ENCODE data around the gene ACER3. TPM values are rescaled to one million over a fixed set of nuclear protein-coding genes. Genes with fewer than 3 reads are reported as not detected.

Gene ACER3
- total RNA-seq, 1 experiment from 2014 or later, result 31.0 TPM

DNA sequence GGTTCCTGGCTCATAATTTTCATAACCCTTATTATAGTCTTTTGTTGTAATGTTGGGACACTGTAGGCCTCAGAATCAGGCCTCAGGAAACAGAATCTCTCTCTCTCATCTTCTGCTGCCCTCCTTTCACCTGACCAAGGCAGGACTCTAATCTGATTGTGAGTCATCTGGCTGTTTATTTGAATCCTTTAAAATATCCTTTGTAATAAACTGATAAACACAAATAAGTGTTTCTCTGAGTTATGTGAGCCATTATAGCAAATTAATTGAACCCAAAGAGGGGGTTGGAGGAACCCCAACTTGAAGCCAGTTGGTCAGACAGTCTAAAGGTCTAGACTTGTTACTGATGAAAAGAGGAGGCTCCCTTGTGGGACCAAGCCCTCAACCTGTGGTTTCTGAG, 30.6 kb downstream of the ACER3 start:
- ChIA-PET POLR2A (ENCODE audit: low non-redundant PET) (no interaction called here), CTCF (interaction anchor here (1.2 kb wide), 1 partner anchor 28 kb away, joined by 3 read pairs; no protein-coding TSS in a partner anchor)
- TF ChIP-seq EZH2 (IDR thresholded peaks at IDR 0.05; ENCODE audit: borderline replicate concordance, low read depth, low read length, poor library complexity, severe bottlenecking), result no peak
- TF ChIP-seq, protein P1, sequence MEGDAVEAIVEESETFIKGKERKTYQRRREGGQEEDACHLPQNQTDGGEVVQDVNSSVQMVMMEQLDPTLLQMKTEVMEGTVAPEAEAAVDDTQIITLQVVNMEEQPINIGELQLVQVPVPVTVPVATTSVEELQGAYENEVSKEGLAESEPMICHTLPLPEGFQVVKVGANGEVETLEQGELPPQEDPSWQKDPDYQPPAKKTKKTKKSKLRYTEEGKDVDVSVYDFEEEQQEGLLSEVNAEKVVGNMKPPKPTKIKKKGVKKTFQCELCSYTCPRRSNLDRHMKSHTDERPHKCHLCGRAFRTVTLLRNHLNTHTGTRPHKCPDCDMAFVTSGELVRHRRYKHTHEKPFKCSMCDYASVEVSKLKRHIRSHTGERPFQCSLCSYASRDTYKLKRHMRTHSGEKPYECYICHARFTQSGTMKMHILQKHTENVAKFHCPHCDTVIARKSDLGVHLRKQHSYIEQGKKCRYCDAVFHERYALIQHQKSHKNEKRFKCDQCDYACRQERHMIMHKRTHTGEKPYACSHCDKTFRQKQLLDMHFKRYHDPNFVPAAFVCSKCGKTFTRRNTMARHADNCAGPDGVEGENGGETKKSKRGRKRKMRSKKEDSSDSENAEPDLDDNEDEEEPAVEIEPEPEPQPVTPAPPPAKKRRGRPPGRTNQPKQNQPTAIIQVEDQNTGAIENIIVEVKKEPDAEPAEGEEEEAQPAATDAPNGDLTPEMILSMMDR (conservative IDR thresholded peaks at IDR 0.05; ENCODE audit: low read depth, low read length), result no peak
- no peak for DNase-seq (ENCODE audit: low spot score)
- Histone ChIP-seq H3K4me3 (ENCODE audit: low read depth, low read length, poor library complexity, severe bottlenecking) (no peak overlapping the region), H3K27me3 (replicated peaks; ENCODE audit: insufficient read depth, low read depth, low read length, poor library complexity) (no peaks in the 10 kb centered on the region), H3K36me3 (ENCODE audit: insufficient read depth, low read length, poor library complexity, severe bottlenecking) (no peaks in the 10 kb centered on the region), H3K4me1 (ENCODE audit: insufficient read depth, low read length, poor library complexity, severe bottlenecking) (no peaks in the 10 kb centered on the region), H3K27ac (ENCODE audit: low read depth, low read length, poor library complexity, severe bottlenecking) (no peak overlapping the region), H3K9me3 (ENCODE audit: low read depth, low read length, poor library complexity, severe bottlenecking) (no peaks in the 10 kb centered on the region)
- intact Hi-C loops (cut with micrococcal nuclease; ENCODE audit: unreplicated experiment), result no loop called here
- BruUV-seq (replicated peaks), result no TSS peak

- no peak overlapping the region for H3K27ac ChIP-seq (ENCODE audit: low read depth, low read length, poor library complexity, severe bottlenecking)
- no peaks in the 10 kb centered on the region for H3K9me3 ChIP-seq (ENCODE audit: low read depth, low read length, poor library complexity, severe bottlenecking)
- ChIA-PET CTCF (interaction anchor here (1.2 kb wide), 1 partner anchor 27 kb away, joined by 3 read pairs; no protein-coding TSS in a partner anchor), POLR2A (ENCODE audit: low non-redundant PET) (no interaction called here)
- no TSS peak for BruUV-seq (replicated peaks)
- intact Hi-C loops (cut with micrococcal nuclease; ENCODE audit: unreplicated experiment), result no loop called here
- TF ChIP-seq, protein P1 (conservative IDR thresholded peaks at IDR 0.05; ENCODE audit: low read depth, low read length), result no peak
- TF ChIP-seq EZH2 (IDR thresholded peaks at IDR 0.05; ENCODE audit: borderline replicate concordance, low read depth, low read length, poor library complexity, severe bottlenecking), result no peak
- H3K36me3 ChIP-seq (ENCODE audit: insufficient read depth, low read length, poor library complexity, severe bottlenecking), result no peaks in the 10 kb centered on the region
- H3K4me1 ChIP-seq (ENCODE audit: insufficient read depth, low read length, poor library complexity, severe bottlenecking), result no peaks in the 10 kb centered on the region
- no peaks in the 10 kb centered on the region for H3K27me3 ChIP-seq (replicated peaks; ENCODE audit: insufficient read depth, low read depth, low read length, poor library complexity)
- H3K4me3 ChIP-seq (ENCODE audit: low read depth, low read length, poor library complexity, severe bottlenecking), result no peak overlapping the region
- no peak for DNase-seq (ENCODE audit: low spot score)
Measured at GRCh38 chr11:76891793-76892192, 31.1 kb downstream of the ACER3 start.

DNA sequence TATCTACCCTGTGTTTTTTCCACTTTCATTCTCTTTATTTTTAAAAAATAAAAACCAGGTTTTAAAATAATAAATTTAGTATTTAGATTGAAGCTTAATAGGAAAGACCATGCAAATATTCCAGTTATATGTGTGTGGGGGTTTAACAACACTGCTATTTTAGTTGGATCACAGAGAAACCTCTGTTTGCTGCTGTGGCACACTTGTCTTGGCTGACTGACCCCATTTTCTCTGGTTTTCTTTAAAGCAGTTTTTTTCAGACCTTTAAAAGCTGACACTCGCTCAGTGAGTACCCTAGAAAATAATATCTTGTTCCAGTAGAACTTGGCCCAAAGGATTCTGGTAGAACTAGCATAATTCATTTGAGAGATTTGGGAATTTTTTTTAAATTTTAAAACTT, 31.6 kb downstream of the ACER3 start:
- no peak for DNase-seq (ENCODE audit: low spot score)
- Histone ChIP-seq H3K4me3 (ENCODE audit: low read depth, low read length, poor library complexity, severe bottlenecking) (no peak overlapping the region), H3K27ac (ENCODE audit: low read depth, low read length, poor library complexity, severe bottlenecking) (no peak overlapping the region), H3K36me3 (ENCODE audit: insufficient read depth, low read length, poor library complexity, severe bottlenecking) (no peaks in the 10 kb centered on the region), H3K9me3 (ENCODE audit: low read depth, low read length, poor library complexity, severe bottlenecking) (no peaks in the 10 kb centered on the region), H3K27me3 (replicated peaks; ENCODE audit: insufficient read depth, low read depth, low read length, poor library complexity) (no peaks in the 10 kb centered on the region), H3K4me1 (ENCODE audit: insufficient read depth, low read length, poor library complexity, severe bottlenecking) (no peaks in the 10 kb centered on the region)
- ChIA-PET POLR2A (ENCODE audit: low non-redundant PET) (no interaction called here), CTCF (interaction anchor here (1.2 kb wide), 1 partner anchor 27 kb away, joined by 3 read pairs; no protein-coding TSS in a partner anchor)
- TF ChIP-seq, protein P1 (conservative IDR thresholded peaks at IDR 0.05; ENCODE audit: low read depth, low read length), result no peak
- TF ChIP-seq EZH2 (IDR thresholded peaks at IDR 0.05; ENCODE audit: borderline replicate concordance, low read depth, low read length, poor library complexity, severe bottlenecking), result no peak
- BruUV-seq (replicated peaks), result no TSS peak
- intact Hi-C loops (cut with micrococcal nuclease; ENCODE audit: unreplicated experiment), result no loop called here
